ENCODE measurements around the gene EXOC7.

Gene EXOC7

GRCh38 chr17:76150712-76151622 lies 47.4 kb upstream of the EXOC7 start:
- no peak overlapping the region for H2AFZ ChIP-seq (ENCODE audit: low read length)
- peaks cover 6 to 83% of the 10 kb centered on the region in 2 donors for H3K36me3 ChIP-seq (replicated peaks in 1 of 2; ENCODE audit: control insufficient read depth in 2 of 2, insufficient read depth in 2 of 2, low read length in 2 of 2)
- no peaks in the 10 kb centered on the region for H3K27me3 ChIP-seq (ENCODE audit: control insufficient read depth in 3 of 3, insufficient read depth in 3 of 3, low read depth in 1 of 3, low read length in 3 of 3)
- H3K4me3 ChIP-seq (ENCODE audit: low read length in 2 of 2) = no peak overlapping the region
- no peak for DNase-seq (ENCODE audit: low spot score)
- H4K91ac ChIP-seq (ENCODE audit: low read depth, low read length, poor library complexity) = no peak overlapping the region
- peak overlapping the region; percentile 39 for H3K23ac ChIP-seq (ENCODE audit: low read depth, low read length, poor library complexity)
- H3K9ac ChIP-seq (ENCODE audit: low read depth, low read length, poor library complexity) = no peak overlapping the region
- no peak overlapping the region for H4K8ac ChIP-seq (ENCODE audit: low read depth, low read length)
- no peak overlapping the region for H3K14ac ChIP-seq (ENCODE audit: low read length)
- no peak overlapping the region for H3K4ac ChIP-seq (ENCODE audit: low read length)
- H2BK12ac ChIP-seq (ENCODE audit: low read length) = no peak overlapping the region
- H2BK120ac ChIP-seq (ENCODE audit: low read depth, low read length) = no peak overlapping the region
- no peaks in the 10 kb centered on the region for H3K4me1 ChIP-seq (ENCODE audit: control insufficient read depth in 2 of 2, insufficient read depth in 1 of 2, low read depth in 1 of 2, low read length in 2 of 2)
- H3K4me2 ChIP-seq (ENCODE audit: insufficient read depth, low read length, poor library complexity, severe bottlenecking) = no peak overlapping the region
- no peak overlapping the region for H2BK15ac ChIP-seq (ENCODE audit: low read length)
- peaks cover 1% of the 10 kb centered on the region for H3K79me1 ChIP-seq (ENCODE audit: low read depth, low read length)
- H3K27ac ChIP-seq (replicated peaks; ENCODE audit: low read length) = no peak overlapping the region
- no peak overlapping the region for H3K18ac ChIP-seq (ENCODE audit: low read length)
- H2AK5ac ChIP-seq (ENCODE audit: low read depth, low read length) = no peak overlapping the region
- WGBS, 2 donors (ENCODE audit: extremely low coverage in 2 of 2, insufficient read length in 2 of 2, insufficient replicate concordance in 1 of 2) = no CpG with 5 or more reads among the region's 23 CpGs
- H2BK5ac ChIP-seq (ENCODE audit: low read length) = no peak overlapping the region
- no peaks in the 10 kb centered on the region for H3K9me3 ChIP-seq (replicated peaks in 1 of 2; ENCODE audit: control insufficient read depth in 2 of 2, insufficient read depth in 1 of 2, low read depth in 1 of 2, low read length in 2 of 2)

GRCh38 chr17:76149214-76149613 lies 45.6 kb upstream of the EXOC7 start:
- Histone ChIP-seq H3K4me2 (ENCODE audit: insufficient read depth, low read length, poor library complexity, severe bottlenecking) (no peak overlapping the region), H3K4ac (ENCODE audit: low read length) (no peak overlapping the region), H2BK5ac (ENCODE audit: low read length) (no peak overlapping the region), H3K18ac (ENCODE audit: low read length) (no peak overlapping the region), H3K9ac (ENCODE audit: low read depth, low read length, poor library complexity) (no peak overlapping the region), H3K4me1 (ENCODE audit: control insufficient read depth in 2 of 2, insufficient read depth in 1 of 2, low read depth in 1 of 2, low read length in 2 of 2) (no peaks in the 10 kb centered on the region), H4K91ac (ENCODE audit: low read depth, low read length, poor library complexity) (no peak overlapping the region), H3K36me3 (replicated peaks in 1 of 2; ENCODE audit: control insufficient read depth in 2 of 2, insufficient read depth in 2 of 2, low read length in 2 of 2) (peaks cover 7 to 81% of the 10 kb centered on the region in 2 donors), H2AFZ (ENCODE audit: low read length) (no peak overlapping the region), H4K8ac (ENCODE audit: low read depth, low read length) (no peak overlapping the region), H3K27me3 (ENCODE audit: control insufficient read depth in 3 of 3, insufficient read depth in 3 of 3, low read depth in 1 of 3, low read length in 3 of 3) (no peaks in the 10 kb centered on the region), H2AK5ac (ENCODE audit: low read depth, low read length) (peak overlapping the region; percentile 51), H3K4me3 (ENCODE audit: low read length in 2 of 2) (no peak overlapping the region), H3K27ac (replicated peaks; ENCODE audit: low read length) (no peak overlapping the region), H3K9me3 (replicated peaks in 1 of 2; ENCODE audit: control insufficient read depth in 2 of 2, insufficient read depth in 1 of 2, low read depth in 1 of 2, low read length in 2 of 2) (no peaks in the 10 kb centered on the region), H2BK15ac (ENCODE audit: low read length) (no peak overlapping the region), H3K23ac (ENCODE audit: low read depth, low read length, poor library complexity) (no peak overlapping the region), H3K14ac (ENCODE audit: low read length) (no peak overlapping the region), H3K79me1 (ENCODE audit: low read depth, low read length) (peaks cover 1% of the 10 kb centered on the region), H2BK12ac (ENCODE audit: low read length) (no peak overlapping the region), H2BK120ac (ENCODE audit: low read depth, low read length) (no peak overlapping the region)
- no CpG with 5 or more reads among the region's 10 CpGs for WGBS, 2 donors (ENCODE audit: extremely low coverage in 2 of 2, insufficient read length in 2 of 2, insufficient replicate concordance in 1 of 2)
- DNase-seq (ENCODE audit: low spot score) = no peak

- DNase-seq (ENCODE audit: low spot score) = no peak
- H3K27me3 ChIP-seq (ENCODE audit: control insufficient read depth in 3 of 3, insufficient read depth in 3 of 3, low read depth in 1 of 3, low read length in 3 of 3) = peaks cover 0 to 3% (median 0%) of the 10 kb centered on the region in 3 experiments
- H2BK5ac ChIP-seq (ENCODE audit: low read length) = no peak overlapping the region
- H3K18ac ChIP-seq (ENCODE audit: low read length) = no peak overlapping the region
- peaks cover 7 to 72% of the 10 kb centered on the region in 2 donors for H3K36me3 ChIP-seq (replicated peaks in 1 of 2; ENCODE audit: control insufficient read depth in 2 of 2, insufficient read depth in 2 of 2, low read length in 2 of 2)
- H2AFZ ChIP-seq (ENCODE audit: low read length) = no peak overlapping the region
- H3K79me1 ChIP-seq (ENCODE audit: low read depth, low read length) = peaks cover 1% of the 10 kb centered on the region
- H2BK15ac ChIP-seq (ENCODE audit: low read length) = no peak overlapping the region
- no peak overlapping the region for H2BK12ac ChIP-seq (ENCODE audit: low read length)
- peaks cover 2 to 9% of the 10 kb centered on the region in 2 donors for H3K4me1 ChIP-seq (ENCODE audit: control insufficient read depth in 2 of 2, insufficient read depth in 1 of 2, low read depth in 1 of 2, low read length in 2 of 2)
- H3K27ac ChIP-seq (replicated peaks; ENCODE audit: low read length) = no peak overlapping the region
- H3K4ac ChIP-seq (ENCODE audit: low read length) = no peak overlapping the region
- H3K23ac ChIP-seq (ENCODE audit: low read depth, low read length, poor library complexity) = no peak overlapping the region
- WGBS, 2 donors (ENCODE audit: extremely low coverage in 2 of 2, insufficient read length in 2 of 2, insufficient replicate concordance in 1 of 2) = no CpG with 5 or more reads among the region's 1 CpG
- H4K8ac ChIP-seq (ENCODE audit: low read depth, low read length) = no peak overlapping the region
- H2BK120ac ChIP-seq (ENCODE audit: low read depth, low read length) = no peak overlapping the region
- no peak overlapping the region for H4K91ac ChIP-seq (ENCODE audit: low read depth, low read length, poor library complexity)
- H3K9me3 ChIP-seq (replicated peaks in 1 of 2; ENCODE audit: control insufficient read depth in 2 of 2, insufficient read depth in 1 of 2, low read depth in 1 of 2, low read length in 2 of 2) = no peaks in the 10 kb centered on the region
- H3K9ac ChIP-seq (ENCODE audit: low read depth, low read length, poor library complexity) = no peak overlapping the region
- H3K4me2 ChIP-seq (ENCODE audit: insufficient read depth, low read length, poor library complexity, severe bottlenecking) = no peak overlapping the region
- H3K14ac ChIP-seq (ENCODE audit: low read length) = no peak overlapping the region
- H2AK5ac ChIP-seq (ENCODE audit: low read depth, low read length) = no peak overlapping the region
- H3K4me3 ChIP-seq (ENCODE audit: low read length in 2 of 2) = no peak overlapping the region
These were observed 44.4 kb upstream of the EXOC7 start for GRCh38 chr17:76148015-76148326.

- Histone ChIP-seq H3K79me1 (ENCODE audit: low read depth, low read length) (peaks cover 1% of the 10 kb centered on the region), H2AFZ (ENCODE audit: low read length) (no peak overlapping the region), H2BK12ac (ENCODE audit: low read length) (no peak overlapping the region), H3K9me3 (replicated peaks in 1 of 2; ENCODE audit: control insufficient read depth in 2 of 2, insufficient read depth in 1 of 2, low read depth in 1 of 2, low read length in 2 of 2) (no peaks in the 10 kb centered on the region), H3K36me3 (replicated peaks in 1 of 2; ENCODE audit: control insufficient read depth in 2 of 2, insufficient read depth in 2 of 2, low read length in 2 of 2) (peaks cover 7 to 66% of the 10 kb centered on the region in 2 donors), H3K4me2 (ENCODE audit: insufficient read depth, low read length, poor library complexity, severe bottlenecking) (no peak overlapping the region), H3K23ac (ENCODE audit: low read depth, low read length, poor library complexity) (no peak overlapping the region), H3K4me3 (ENCODE audit: low read length in 2 of 2) (no peak overlapping the region), H3K9ac (ENCODE audit: low read depth, low read length, poor library complexity) (no peak overlapping the region), H2BK15ac (ENCODE audit: low read length) (no peak overlapping the region), H4K91ac (ENCODE audit: low read depth, low read length, poor library complexity) (no peak overlapping the region), H3K4me1 (ENCODE audit: control insufficient read depth in 2 of 2, insufficient read depth in 1 of 2, low read depth in 1 of 2, low read length in 2 of 2) (peaks cover 2 to 15% of the 10 kb centered on the region in 2 donors), H3K27me3 (ENCODE audit: control insufficient read depth in 3 of 3, insufficient read depth in 3 of 3, low read depth in 1 of 3, low read length in 3 of 3) (peaks cover 0 to 5% (median 0%) of the 10 kb centered on the region in 3 experiments), H3K4ac (ENCODE audit: low read length) (no peak overlapping the region), H2BK120ac (ENCODE audit: low read depth, low read length) (no peak overlapping the region), H4K8ac (ENCODE audit: low read depth, low read length) (no peak overlapping the region), H3K27ac (replicated peaks; ENCODE audit: low read length) (no peak overlapping the region), H2BK5ac (ENCODE audit: low read length) (no peak overlapping the region), H2AK5ac (ENCODE audit: low read depth, low read length) (no peak overlapping the region), H3K14ac (ENCODE audit: low read length) (no peak overlapping the region), H3K18ac (ENCODE audit: low read length) (peak overlapping the region; percentile 15)
- DNase-seq (ENCODE audit: low spot score) = no peak
- no CpG with 5 or more reads among the region's 13 CpGs for WGBS, 2 donors (ENCODE audit: extremely low coverage in 2 of 2, insufficient read length in 2 of 2, insufficient replicate concordance in 1 of 2)
These were observed 43.8 kb upstream of the EXOC7 start for GRCh38 chr17:76147211-76148014.

Measured in neuronal stem cell (in vitro differentiated cells).